Peyer's patch (tissue), 4 donors: ENCODE data around the gene COL16A1. TPM values are rescaled to one million over a fixed set of nuclear protein-coding genes. Genes with fewer than 3 reads are reported as not detected.

ENCODE experiments used
- DNase-seq, 3 donors: peaks; one replicate each; pipeline ENCODE4 v3.0.0-alpha.2; 2017 to 2019
- H3K27ac ChIP-seq, 4 donors: fragments of 200-600 bp; sonication (generic); one replicate each; pipeline ENCODE4 v1.5.1; 2016 to 2019
- H3K27me3 ChIP-seq, 2 donors: fragments of 200-600 bp; sonication (generic); one replicate each; pipeline ENCODE4 v1.5.1; 2019
- H3K36me3 ChIP-seq, 3 donors: fragments of 200-600 bp; sonication (generic); one replicate each; pipeline ENCODE4 v1.5.1; 2016 to 2019
- H3K4me1 ChIP-seq, 4 donors: fragments of 200-600 bp; sonication (generic); one replicate each; pipeline ENCODE4 v1.5.1; 2016 to 2019
- H3K4me3 ChIP-seq, 4 donors: fragments of 200-600 bp; sonication (generic); 1 replicate in 3 of 4; 2 replicates in 1 of 4; pipeline ENCODE4 v1.5.1; 2016 to 2019; ENCODE audit warnings: mild to moderate bottlenecking in 1 of 4
- H3K9me3 ChIP-seq, 4 donors: fragments of 200-600 bp; sonication (generic); one replicate each; pipeline ENCODE4 v1.5.1; 2016 to 2019; ENCODE audit warnings: mild to moderate bottlenecking in 1 of 4
- POLR2A ChIP-seq, 2 donors: fragments of 450-650 bp; IDR thresholded peaks; one replicate each; pipeline ENCODE4 v1.5.1; 2017; ENCODE audit warnings: antibody characterized with exemption in 2 of 2, mild to moderate bottlenecking in 2 of 2, moderate library complexity in 2 of 2
- total RNA-seq, 4 donors: library from RNA; depleted of rRNA; stranded (reverse); fragments of >200 nt; gene quantifications; one replicate each; pipeline ENCODE4 v1.1.0, GENCODE V29; 2016
- TF ChIP-seq, protein P1 (sequence below), 6 experiments: fragments of 450-650 bp in 4 of 6; fragments of 200-600 bp in 2 of 6; sonication (generic) in 1 of 6; IDR thresholded peaks; one replicate each; pipeline ENCODE4 v1.5.1; 2017 to 2019; ENCODE audit warnings: antibody characterized with exemption in 6 of 6, mild to moderate bottlenecking in 3 of 6, moderate library complexity in 1 of 6

The COL16A1 gene
- total RNA-seq, 4 donors from 2014 or later, result 18.2 to 201 (median 58.3) TPM

DNA sequence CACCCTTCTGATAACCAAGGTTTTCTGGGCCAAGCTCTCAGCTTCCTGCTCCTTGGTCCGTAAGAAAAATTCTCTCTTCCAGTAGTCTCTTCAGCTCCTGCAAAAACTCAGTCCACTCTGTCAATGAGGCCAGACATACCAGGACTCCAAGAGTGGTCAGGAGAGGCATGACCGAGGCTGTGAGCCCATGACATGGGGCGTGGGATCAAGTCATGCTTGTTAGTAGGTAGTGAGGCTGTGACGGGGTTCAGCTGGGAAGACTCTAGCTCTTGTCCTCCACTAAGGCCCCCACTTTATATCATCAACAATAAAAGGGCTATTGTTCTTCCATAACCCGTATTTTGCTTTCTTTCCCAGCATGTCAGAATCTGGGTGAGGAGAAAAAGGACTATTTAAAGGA lies 96.5 kb downstream of the COL16A1 start:
- peak in 1 of 3 donors; percentile 5 for DNase-seq
- H3K27ac ChIP-seq, result no peak overlapping the region

GRCh38 chr1:31605908-31606427 lies 97.8 kb downstream of the COL16A1 start:
- no peaks in the 10 kb centered on the region for H3K36me3 ChIP-seq
- TF ChIP-seq, protein P1, sequence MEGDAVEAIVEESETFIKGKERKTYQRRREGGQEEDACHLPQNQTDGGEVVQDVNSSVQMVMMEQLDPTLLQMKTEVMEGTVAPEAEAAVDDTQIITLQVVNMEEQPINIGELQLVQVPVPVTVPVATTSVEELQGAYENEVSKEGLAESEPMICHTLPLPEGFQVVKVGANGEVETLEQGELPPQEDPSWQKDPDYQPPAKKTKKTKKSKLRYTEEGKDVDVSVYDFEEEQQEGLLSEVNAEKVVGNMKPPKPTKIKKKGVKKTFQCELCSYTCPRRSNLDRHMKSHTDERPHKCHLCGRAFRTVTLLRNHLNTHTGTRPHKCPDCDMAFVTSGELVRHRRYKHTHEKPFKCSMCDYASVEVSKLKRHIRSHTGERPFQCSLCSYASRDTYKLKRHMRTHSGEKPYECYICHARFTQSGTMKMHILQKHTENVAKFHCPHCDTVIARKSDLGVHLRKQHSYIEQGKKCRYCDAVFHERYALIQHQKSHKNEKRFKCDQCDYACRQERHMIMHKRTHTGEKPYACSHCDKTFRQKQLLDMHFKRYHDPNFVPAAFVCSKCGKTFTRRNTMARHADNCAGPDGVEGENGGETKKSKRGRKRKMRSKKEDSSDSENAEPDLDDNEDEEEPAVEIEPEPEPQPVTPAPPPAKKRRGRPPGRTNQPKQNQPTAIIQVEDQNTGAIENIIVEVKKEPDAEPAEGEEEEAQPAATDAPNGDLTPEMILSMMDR (IDR thresholded peaks at IDR 0.05), result no peak
- no peak for TF ChIP-seq POLR2A (IDR thresholded peaks at IDR 0.05)
- no peak overlapping the region for H3K4me3 ChIP-seq
- no peaks in the 10 kb centered on the region for H3K4me1 ChIP-seq
- DNase-seq, result peak in 1 of 3 donors; percentile 13
- H3K27ac ChIP-seq, result no peak overlapping the region
- H3K27me3 ChIP-seq, result no peaks in the 10 kb centered on the region
- H3K9me3 ChIP-seq, result no peaks in the 10 kb centered on the region

More for the DNA sequence above, 96.5 kb downstream of the COL16A1 start:
- Histone ChIP-seq H3K9me3 (no peaks in the 10 kb centered on the region), H3K27me3 (no peaks in the 10 kb centered on the region), H3K36me3 (no peaks in the 10 kb centered on the region), H3K4me1 (no peaks in the 10 kb centered on the region), H3K4me3 (no peak overlapping the region)
- TF ChIP-seq, protein P1 (IDR thresholded peaks at IDR 0.05), result no peak
- no peak for TF ChIP-seq POLR2A (IDR thresholded peaks at IDR 0.05)

Other genes starting within 250 kb of the COL16A1 start
- gene TINAGL1, start 127.5 kb downstream of the COL16A1 start, total RNA-seq, result 100 to 1,000 TPM; 112 to 215 (median 192) TPM
- not detected for gene HCRTR1, start 86.3 kb downstream of the COL16A1 start, total RNA-seq
- 100 to 1,000 TPM in 1 of 4 donors, 10 to 100 TPM in 3; 49.5 to 116 (median 59.8) TPM for gene PEF1, start 59.1 kb downstream of the COL16A1 start, total RNA-seq
- gene ADGRB2, start 60.3 kb upstream of the COL16A1 start, total RNA-seq, result 10 to 100 TPM in 3 of 4 donors, 1 to 10 TPM in 1; 3.3 to 39.1 (median 17.2) TPM
- 1 to 10 TPM in 1 of 4 donors, under 1 TPM in 1, not detected in 2; 0.80 to 3.3 TPM for gene SPOCD1, start 112.0 kb upstream of the COL16A1 start, total RNA-seq
- 100 to 1,000 TPM; 103 to 165 (median 122) TPM for gene PTP4A2, start 234.4 kb upstream of the COL16A1 start, total RNA-seq